ENCODE results near the gene IRF9. TPM values are rescaled to one million over a fixed set of nuclear protein-coding genes. Genes with fewer than 3 reads are reported as not detected.
A peak's percentile ranks its signal among the peaks of the same experiment; 100 is the strongest.

The IRF9 gene
- total RNA-seq, 2 donors from 2014 or later, result 12.5 to 21.5 TPM

- TF ChIP-seq POLR2A (IDR thresholded peaks at IDR 0.05), result peak; percentile 74 to 85 (median 79)
- TF ChIP-seq CTCF (IDR thresholded peaks at IDR 0.05), result peak; percentile 48 to 88 (median 86)
- Histone ChIP-seq H3K9me3 (no peaks in the 10 kb centered on the region), H3K4me1 (peaks cover 58% of the 10 kb centered on the region), H3K27ac (peak within 1 kb of the TSS; percentile 75 to 90 (median 80)), H3K4me3 (peak within 1 kb of the TSS; percentile 54 to 55), H3K27me3 (no peaks in the 10 kb centered on the region), H3K36me3 (replicated peaks in 1 of 2; ENCODE audit: insufficient read depth in 1 of 2, low read depth in 2 of 2) (peaks cover 0 to 11% of the 10 kb centered on the region in 2 donors)
- intact Hi-C loops (cut with DNase I), result no loop called here
- WGBS, 2 donors, result 0% methylated on average over 6 to 64 of the region's 65 CpGs
- peak; percentile 92 for ATAC-seq
- peak; percentile 100 for DNase-seq
These were observed 19.8 kb upstream of the IRF9 start, which contains the start of gene EMC9 for GRCh38 chr14:24141097-24141880. EMC9 (minus strand) TSS chr14:24141591; CDS start chr14:24141304, 287 bp downstream.

GRCh38 chr14:24143511-24143910, 17.6 kb upstream of the IRF9 start:
- no peak for DNase-seq
- Histone ChIP-seq H3K4me1 (peaks cover 48% of the 10 kb centered on the region), H3K4me3 (no peak overlapping the region), H3K36me3 (replicated peaks in 1 of 2; ENCODE audit: insufficient read depth in 1 of 2, low read depth in 2 of 2) (peaks cover 0 to 3% of the 10 kb centered on the region in 2 donors), H3K27me3 (no peaks in the 10 kb centered on the region), H3K9me3 (no peaks in the 10 kb centered on the region), H3K27ac (no peak overlapping the region)
- 86 to 90% methylated on average over 2 of the region's 2 CpGs for WGBS, 2 donors
- intact Hi-C loops (cut with DNase I), result no loop called here
- TF ChIP-seq POLR2A (IDR thresholded peaks at IDR 0.05) (no peak), CTCF (IDR thresholded peaks at IDR 0.05) (no peak)
- ATAC-seq, result no peak

GRCh38 chr14:24144451-24144850, 16.6 kb upstream of the IRF9 start:
- no peaks in the 10 kb centered on the region for H3K27me3 ChIP-seq
- ATAC-seq (no peak), DNase-seq (no peak)
- 81 to 88% methylated on average over 1 of the region's 1 CpG for WGBS, 2 donors
- TF ChIP-seq POLR2A (IDR thresholded peaks at IDR 0.05) (no peak), CTCF (IDR thresholded peaks at IDR 0.05) (no peak)
- intact Hi-C loops (cut with DNase I), result no loop called here
- H3K27ac ChIP-seq, result no peak overlapping the region
- no peaks in the 10 kb centered on the region for H3K9me3 ChIP-seq
- no peaks in the 10 kb centered on the region for H3K36me3 ChIP-seq (replicated peaks in 1 of 2; ENCODE audit: insufficient read depth in 1 of 2, low read depth in 2 of 2)
- peaks cover 49% of the 10 kb centered on the region for H3K4me1 ChIP-seq
- no peak overlapping the region for H3K4me3 ChIP-seq

GRCh38 chr14:24145219-24145618, 15.8 kb upstream of the IRF9 start:
- Histone ChIP-seq H3K27ac (peak overlapping the region in 3 of 4 donors; percentile 78 to 87 (median 82)), H3K9me3 (no peaks in the 10 kb centered on the region), H3K4me1 (peaks cover 45% of the 10 kb centered on the region), H3K4me3 (no peak overlapping the region), H3K27me3 (no peaks in the 10 kb centered on the region), H3K36me3 (replicated peaks in 1 of 2; ENCODE audit: insufficient read depth in 1 of 2, low read depth in 2 of 2) (peaks cover 0 to 6% of the 10 kb centered on the region in 2 donors)
- WGBS, 2 donors, result 83 to 89% methylated on average over 2 of the region's 2 CpGs
- ATAC-seq, result no peak
- no peak for TF ChIP-seq POLR2A (IDR thresholded peaks at IDR 0.05)
- no peak for TF ChIP-seq CTCF (IDR thresholded peaks at IDR 0.05)
- no peak for DNase-seq
- intact Hi-C loops (cut with DNase I), result no loop called here
